ENCODE results near the gene ALS2CL.

ALS2CL gene

DNA sequence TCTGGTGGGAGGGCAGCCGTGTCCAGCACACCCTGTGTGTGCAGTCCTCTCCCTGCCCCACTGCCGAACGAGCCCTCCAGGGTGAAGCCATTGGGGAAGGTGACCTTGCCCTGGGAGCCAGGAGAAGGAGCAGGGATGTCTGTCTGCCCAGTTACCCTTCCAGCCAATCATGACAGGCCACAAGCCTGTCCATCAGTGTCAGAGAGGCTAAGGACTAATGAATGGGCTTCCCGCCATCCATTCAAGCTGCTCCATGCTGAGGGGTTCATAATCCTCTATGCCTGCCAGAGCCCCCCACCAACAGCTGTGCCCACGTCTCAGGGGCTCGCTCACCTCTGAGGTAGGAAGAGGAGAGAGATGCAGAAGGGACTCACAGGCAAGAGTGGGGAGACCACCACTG is 15.2 kb downstream of the ALS2CL start:
- DNase-seq (ENCODE audit: low spot score), result no peak

DNA sequence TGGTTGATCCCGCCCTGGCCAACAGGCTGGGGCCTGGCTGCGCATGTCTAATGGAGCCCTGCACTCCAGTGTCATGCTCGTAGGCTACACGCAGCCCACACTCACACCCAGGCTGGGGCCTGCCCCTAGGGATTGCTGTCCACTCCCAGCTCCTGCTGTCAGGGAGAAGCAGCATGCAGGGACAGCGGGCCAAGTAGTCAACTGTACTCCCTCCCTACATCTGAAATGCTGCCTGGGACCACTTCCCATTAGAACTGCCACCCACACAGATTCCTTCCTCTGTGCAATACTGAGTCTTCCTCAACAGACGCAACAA is 16.1 kb downstream of the ALS2CL start:
- DNase-seq (ENCODE audit: low spot score), result no peak

DNA sequence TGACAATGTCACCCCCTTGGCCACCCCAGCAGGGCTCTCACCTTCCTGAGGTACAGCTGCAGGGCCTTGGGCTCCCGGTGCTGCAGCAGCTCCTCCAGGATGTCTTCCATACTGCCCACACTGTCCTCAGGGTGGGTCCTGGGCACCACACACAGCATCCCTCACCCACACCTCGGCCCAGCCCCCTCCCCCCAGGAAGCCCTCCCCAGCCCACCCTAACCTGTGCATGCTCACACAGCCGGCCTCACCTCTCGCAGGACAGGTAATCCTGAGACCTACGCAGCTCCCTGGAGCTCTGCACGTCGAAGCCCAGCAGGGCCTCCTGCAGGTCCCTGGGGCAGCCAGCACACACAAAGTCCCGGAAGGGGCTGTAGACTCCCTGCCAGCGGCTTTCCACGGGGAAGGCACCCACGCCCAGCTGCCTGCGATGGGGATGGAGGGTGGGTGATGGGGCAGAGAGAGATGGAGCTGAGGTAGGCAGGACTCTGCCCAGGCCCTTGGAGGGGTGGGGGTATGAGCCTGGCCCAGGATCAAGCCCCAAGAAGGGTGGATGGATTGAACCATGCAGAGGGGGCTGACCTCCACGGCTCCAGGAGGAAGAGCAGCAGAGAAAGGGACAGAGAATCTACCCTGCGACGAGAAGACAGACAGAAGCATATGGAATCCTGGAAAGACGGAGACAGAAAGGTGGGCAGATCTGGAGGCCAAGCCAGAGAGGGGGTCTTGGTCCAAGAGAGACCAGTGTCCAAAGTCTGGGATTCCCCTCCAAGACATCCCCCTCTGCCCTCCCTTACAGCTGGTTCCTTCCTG is 16.7 kb downstream of the ALS2CL start:
- DNase-seq (ENCODE audit: low spot score), result no peak

DNA sequence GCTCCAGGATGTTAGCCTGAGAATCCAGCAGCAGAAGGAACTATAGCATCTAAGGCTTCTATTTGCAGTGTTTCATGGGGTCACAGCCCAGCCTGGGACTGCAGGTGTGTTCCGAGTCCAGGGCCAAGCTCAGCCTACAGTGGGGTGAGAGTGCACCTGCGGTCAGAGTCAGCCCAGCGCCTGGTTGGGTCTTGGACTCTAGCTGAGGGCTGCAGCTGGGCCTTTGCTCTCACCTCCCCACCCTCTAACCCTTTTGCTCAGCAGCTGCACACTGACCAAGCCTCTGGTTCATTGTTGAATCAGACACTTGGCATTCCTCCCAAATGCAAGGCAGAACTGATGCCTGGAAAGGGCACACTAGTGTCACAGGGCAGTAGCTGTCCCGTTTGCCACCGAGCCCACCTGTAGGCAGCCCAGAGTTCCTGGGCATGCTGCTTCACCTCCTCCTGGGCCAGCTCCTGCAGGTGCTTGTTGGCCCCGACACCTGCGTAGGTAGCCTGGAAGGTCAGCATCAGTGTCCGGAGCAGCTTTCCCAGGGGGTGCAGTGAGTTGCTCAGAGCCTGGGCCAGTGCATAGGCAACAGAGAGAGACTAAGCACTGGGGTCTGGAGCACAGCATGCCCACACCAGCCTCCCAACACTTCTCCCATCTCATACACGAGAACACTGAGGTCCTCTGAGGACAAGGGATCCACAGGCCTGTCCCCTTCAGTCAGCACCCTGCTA is 17.5 kb downstream of the ALS2CL start:
- DNase-seq (ENCODE audit: low spot score), result no peak

DNA sequence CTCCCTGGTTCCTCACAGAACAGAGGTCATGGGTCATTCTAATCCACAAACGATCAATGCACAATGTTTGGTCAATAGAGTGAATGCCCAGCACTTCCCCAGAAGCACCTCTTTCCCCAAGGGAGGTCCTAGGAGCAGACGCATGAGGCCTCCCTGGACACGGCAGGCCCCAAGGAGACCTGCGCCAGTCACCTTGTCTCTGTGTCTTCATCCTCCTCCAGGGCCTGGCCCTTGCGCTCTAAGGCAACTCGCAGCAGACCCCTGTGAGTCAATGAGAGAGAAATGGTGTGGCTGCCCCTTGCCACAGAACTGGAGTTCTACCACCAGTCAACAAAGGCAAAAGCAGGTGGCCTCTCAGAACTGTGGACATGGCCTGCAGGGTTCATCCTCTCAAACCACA is 18.1 kb downstream of the ALS2CL start:
- DNase-seq (ENCODE audit: low spot score), result no peak

DNA sequence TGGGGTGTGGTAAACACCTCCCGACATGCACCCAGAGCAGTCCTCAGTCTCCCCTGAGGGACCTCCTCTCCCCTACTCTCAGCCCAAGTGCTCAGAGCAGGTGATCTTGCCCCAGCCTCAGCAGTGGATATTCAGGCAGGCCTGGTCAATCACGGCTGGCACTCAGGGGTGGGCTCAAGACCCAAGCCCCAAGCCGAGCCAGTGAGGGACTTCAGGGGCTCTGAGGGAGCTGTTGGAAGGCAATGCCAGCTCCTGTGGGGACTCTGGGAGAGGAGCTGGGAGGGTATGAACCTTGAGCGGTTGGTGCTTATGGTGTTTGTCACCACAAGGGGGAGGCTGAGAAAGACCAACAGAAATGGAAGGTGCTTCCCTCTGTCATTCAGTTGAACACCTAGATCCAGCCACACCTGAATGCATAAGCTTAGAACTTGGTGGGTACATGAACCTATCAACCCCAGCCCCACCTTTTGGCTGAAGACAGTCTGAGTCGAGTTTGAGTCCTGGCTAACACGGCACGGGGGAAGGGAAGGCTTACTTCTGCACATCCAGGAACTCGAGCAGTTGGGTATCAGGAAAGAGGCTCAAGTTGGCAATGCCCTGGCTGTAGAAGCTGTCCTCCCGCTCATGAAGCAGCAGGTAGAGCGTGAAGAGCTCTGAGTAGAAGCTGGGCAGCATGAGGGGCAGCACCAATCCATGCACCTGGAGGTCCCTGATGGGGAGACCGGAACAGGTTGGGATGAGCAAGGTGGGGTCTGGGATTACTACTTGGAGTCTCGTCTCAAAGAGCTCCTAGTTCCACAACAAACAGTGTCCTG is 19.2 kb downstream of the ALS2CL start:
- DNase-seq (ENCODE audit: low spot score), result no peak

DNA sequence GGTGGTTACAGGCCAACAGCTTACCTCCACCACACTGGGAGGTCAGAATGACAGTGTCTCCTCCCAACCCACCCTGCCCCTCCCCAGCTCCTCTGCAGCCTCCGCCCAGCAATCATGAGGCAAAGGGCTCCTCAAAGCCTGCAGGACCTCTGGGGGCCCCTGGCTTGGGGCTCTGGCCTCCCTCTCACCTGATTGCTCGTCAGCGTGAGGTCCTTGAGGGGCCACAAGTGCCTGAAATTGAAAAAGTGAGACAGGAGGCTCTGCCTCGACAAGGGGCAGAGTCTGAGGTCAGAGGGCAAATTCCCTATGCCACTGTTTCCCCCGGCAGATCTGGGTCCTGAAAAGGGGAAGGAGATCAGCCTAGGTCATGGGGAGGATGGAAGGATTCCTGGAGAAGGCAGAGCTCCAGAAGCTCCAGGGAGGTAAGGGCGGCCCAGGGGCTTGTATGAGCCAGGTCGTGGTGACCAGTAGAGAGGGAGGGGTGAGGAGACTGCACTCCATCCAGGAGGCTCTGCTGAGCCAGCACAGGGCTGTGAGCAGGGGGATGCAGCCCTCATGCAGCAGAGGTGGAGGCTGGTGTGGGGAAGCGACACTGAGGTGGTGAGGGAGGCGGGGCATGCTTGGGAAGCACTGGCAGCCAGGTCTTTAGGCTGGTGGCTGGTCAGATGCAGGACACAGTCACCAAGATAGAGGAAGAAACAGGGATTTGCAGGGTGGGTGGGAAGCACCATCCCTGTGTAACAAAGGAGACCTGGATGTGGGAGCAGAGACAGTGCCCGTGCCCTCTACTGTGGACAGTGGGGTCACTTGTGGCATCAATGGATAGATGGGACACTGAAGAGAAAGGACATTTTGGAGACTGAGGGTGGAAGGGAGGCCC is 20.1 kb downstream of the ALS2CL start:
- no peak for DNase-seq (ENCODE audit: low spot score)

DNA sequence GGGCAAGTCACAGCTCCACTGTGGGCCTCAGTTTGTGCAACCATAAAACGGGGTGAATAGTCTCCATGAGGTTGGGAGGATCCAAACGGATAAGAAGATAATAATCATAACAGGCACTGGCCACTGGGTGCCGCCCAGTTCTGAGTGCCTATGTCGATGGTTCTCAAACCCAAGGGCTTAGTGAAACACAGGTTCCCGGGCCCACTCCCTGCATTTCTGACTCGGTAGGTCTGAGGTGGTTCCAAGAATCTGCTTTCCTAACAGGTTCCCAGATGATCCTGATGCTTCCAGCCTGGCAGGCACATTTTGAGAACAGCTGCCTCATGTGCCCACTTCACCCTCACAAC is 21.2 kb downstream of the ALS2CL start:
- DNase-seq (ENCODE audit: low spot score), result no peak

DNA sequence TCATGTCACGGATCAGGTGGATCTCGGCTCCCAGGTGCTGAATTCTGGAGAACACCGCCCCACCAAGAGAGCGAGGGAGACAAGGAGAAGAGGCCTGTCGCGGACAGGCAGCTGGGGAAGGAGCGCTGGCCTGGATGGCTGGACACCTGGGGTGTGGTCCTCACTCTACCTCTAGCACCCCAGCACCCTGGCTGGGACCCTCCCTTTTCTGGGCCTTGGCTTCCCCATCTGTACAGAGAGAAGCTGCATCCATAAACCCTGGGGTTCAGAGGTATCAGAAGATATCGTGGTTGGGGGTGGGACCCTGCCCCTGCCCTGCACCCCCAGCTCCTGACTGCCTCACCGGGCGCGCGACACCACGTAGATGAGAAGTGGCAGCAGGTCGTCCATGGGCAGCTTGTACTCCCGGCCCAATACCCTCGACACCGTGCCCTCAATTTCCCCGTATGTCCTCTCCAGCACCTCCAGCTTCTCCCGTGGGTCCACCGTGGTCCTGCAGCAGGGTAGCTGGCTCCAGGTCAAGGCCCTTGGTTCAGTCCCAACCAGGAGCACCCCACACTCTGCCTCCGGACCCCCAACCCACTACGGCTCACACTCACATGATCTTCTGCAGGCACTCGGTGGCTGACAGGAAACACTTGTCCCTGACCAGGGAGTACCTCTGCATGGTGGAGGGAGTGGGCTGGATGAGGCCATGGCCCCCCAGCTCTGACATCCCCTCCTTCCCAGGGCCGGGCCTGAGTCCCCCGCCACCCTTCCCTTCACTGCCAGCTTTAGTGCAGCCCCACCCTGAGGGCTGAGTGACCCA is 21.7 kb downstream of the ALS2CL start:
- no peak for DNase-seq (ENCODE audit: low spot score)

DNA sequence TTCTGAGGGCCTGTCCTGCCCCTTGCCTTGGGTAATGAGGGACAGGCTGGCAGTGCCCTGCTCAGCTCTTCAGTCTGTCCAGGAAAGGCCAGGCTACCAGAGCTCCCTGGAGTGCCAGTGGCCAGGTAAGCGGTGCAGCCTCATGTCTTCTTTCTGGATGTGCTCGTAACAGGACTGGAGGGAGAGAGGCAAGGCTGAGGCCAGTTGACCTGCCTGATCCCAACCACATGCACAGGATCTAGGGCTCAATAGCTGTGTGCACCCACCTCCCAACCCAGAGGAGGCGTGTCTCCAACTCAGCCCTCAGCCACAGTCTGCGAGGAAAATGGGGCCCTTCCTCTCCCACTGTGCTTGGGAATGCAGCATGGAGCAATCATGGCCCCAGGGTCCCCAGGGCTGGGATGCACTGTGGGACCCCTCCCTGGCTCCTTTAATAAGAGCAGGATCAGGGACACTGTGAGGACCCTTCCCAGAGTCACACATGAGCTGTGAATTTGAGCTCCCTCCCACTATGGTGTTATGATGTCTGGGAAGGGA is 22.5 kb downstream of the ALS2CL start:
- DNase-seq (ENCODE audit: low spot score), result no peak

DNA sequence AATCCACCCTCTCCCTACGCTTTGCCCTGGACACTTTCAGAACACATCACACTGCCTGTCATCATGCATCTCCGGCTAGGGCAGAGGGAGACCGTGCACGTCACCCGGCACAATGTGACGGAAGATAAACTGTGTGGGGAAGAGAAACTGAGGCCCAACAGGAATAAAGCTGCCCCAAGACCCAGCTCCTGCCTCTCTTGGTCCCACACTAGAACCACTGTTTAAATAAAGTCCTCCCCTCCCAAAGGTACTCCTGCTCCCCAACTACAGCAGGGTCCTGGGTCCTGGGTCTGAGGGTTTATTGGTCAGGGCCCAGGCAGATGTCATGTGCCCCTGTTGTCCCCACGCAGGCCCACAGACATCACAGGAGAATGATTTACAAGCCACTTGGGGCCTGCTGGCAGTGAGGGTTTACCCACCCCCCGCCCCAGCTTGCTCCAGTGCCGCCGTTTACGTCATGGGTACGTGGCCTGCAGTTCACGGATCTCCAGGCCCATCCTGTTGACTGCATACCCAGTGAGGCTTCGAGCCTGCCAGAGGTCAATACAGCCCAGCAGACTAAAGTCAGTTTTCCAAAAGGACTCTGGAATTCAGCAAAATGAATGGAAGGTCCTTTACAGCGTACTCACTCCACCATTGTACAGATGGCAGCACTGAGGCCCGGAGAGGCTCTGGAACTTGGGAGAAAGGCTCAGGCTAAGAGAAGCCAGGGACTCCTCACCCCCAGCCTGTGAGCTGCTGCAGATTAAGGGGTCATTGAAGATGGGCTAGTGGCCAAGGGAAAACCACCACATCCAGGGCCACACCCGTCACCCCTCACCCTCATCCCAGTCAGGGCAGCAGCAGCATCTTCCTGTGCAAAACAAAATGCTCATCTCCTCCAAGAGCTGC is 23.2 kb downstream of the ALS2CL start:
- DNase-seq (ENCODE audit: low spot score), result no peak

DNA sequence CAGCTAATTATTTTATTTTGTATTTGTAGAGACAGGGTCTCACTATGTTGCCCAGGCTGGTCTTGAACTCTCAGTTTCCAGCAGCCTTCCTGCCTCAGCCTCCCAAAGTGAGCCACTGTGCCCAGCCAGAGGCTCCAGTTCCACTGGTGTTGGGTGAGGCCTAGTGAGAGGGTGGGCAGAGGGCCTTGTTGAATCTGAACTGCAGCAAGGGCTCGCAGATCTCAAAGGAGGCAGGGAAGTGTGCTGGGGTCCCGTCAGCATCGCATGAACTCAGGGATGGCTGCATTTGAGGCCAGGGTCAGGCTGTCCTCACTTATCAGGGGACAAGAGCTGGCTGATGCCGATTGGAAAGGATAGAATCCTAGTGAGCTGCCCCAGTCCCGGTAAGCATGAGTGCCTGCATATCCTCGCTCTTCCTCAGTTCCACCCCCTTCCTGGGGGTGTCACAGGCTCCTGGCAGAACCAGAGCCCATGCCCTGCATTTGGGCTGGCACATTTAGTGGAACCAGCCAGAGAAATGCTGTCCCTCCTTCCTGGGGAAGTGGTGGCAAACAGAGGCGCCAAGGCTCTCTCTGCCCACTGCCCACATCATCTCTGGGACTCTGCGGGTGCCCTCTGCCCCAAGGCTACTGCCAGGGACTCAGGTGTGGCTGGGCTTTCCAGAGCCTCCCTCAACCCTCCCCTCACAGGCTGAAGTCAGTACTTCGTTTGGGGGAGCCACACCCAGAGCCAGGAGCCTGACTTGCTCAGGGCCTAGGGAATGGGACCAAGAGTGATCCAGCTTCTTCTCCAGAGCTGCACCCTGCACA is 24.1 kb downstream of the ALS2CL start:
- no peak for DNase-seq (ENCODE audit: low spot score)

DNA sequence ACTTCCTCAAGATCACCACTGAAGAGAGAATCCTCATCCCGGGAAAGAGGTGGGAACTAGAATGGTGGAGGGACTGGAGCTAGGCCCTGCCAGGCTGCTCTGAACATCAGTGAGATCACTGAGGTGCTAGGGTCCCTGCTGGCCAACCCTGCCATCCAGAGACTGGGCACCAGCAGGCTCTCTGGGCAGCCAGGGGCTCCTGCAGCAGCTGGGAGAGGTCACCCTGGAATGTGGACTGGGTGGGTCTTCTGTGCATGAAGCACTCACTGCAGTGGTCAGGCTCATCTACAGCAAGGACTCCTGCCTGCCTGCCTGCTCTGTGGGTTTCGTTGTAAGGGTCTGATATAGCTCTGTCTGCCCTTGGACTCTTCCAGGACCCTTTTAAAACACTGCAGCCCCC is 24.9 kb downstream of the ALS2CL start:
- no peak for DNase-seq (ENCODE audit: low spot score)

DNA sequence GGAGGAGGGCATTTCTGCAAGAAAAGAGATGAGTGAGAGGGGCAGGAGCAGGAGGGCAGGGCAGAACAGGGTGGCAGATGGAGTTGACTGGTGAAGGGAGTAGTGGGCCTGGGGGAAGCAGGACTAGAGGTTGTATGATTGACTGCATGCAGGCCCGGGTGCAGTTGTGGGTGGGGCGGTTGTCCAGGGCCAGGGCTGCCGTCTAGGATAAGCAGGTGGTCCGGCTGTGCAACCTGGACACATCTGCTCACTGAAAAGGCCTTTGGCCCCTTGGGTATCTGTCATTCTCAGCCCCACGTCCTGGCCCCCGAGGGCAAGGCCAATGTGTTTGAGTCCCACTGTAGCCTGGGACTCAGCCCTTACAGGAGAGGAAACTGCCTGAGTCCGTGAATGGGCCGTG is 25.4 kb downstream of the ALS2CL start:
- DNase-seq (ENCODE audit: low spot score), result no peak

DNA sequence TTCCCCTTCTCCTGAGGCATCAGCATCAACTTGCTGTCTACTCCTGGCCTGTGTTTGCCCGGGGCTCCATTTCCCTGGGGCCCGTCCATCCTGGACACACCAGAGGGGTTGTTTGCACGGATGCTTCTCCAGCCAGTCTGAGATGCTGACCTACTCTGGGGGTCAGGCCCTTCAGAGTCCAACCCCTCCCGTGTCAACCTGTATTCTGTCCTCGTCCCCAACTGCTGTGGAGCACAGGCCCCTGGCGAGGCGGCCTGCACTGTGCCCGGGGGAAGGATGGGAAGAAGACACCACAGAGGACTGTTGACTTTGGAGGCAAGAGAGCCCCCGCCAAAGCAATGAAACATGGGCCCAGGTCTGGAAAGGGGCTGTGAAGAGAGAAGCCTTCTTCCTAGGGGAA is 25.8 kb downstream of the ALS2CL start:
- no peak for DNase-seq (ENCODE audit: low spot score)

DNA sequence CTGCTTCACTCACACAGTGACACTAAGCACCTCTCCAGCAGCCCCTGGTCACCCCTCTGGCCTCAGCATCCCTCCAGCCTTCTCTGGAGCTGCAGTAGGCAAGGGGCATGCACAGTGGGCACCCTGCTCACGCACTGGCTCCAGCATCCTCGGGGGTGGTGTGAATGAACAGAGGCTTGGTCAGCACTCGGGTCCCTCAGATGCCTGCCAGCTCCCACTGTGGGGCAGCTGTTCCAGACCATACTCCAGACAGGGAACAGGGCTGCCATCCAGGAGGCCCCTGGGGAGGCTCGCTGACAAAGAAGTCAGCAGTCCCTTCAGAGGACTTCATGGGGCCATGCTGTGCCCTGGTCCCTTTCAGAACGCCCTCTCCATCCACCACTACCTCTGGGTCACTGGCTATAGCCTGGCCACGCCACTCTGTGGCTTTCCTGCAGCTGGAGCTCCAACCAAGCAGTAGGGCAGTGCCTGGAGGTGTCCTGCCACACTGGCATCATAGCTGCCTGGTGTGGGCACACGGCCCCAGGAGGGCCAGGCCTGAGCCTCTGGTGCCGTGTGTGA is 26.3 kb downstream of the ALS2CL start:
- no peak for DNase-seq (ENCODE audit: low spot score)

DNA sequence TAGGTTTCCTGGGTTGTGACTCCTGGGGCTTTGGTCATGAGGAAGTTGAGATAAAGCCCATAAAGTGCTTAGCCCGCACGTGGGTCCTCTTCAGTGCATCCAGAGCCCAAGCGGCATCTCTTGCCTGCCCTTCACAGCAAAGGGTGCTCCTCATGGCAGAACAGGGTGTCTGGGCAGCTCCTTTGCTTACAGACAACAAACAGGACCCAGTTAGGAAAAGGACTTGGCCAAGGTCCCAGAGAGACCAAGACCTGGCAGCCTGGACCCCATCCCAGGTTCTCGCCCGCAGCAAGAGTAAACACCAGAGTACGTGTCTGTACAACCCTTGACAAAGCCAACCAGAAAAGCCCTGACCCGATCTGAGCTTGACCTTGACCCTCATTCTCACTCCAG is 27.0 kb downstream of the ALS2CL start:
- DNase-seq (ENCODE audit: low spot score), result no peak

DNA sequence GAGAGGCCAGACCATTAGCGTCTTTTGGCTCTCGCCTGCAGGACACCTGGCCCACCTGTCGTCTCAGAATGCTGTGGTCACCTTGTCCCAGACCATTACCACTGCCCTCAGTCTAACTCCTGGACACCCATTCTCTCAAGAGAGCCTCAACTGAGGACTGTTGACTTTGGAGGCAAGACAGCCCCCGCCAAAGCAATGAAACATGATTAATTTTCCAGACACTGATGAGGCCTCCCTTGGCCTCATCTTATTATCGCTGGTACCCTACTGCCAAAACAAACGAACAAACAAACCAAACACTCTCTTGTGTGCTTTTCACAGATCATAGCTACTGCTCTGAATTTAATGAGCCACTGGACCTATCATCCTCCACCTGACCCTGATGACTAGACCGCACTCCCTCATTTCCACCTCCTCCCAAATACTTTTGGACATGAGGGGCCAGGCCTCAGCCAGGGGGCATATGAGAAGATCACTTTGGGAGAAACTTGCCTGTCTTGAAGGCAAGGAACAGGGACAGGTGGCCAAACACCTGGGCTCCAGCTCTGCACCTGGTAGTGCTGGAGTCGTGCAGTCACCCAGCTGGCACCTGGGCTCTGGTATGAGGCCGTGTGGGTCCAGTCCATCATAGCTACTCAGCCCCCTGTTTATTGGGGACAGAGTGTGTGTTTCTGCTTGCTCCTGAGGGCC is 27.6 kb downstream of the ALS2CL start:
- DNase-seq (ENCODE audit: low spot score), result no peak

Data from SW480 (cell line).